Testis (tissue), 2 donors: Measurements from ENCODE around the gene ZNF740.

Experiments used
- CTCF ChIP-seq, 3 experiments: fragments of 450-650 bp in 2 of 3; fragments of 200-600 bp in 1 of 3; sonication (generic) in 1 of 3; IDR thresholded peaks; one replicate each; pipeline ENCODE4 v1.5.1; 2016 to 2019; ENCODE audit warnings: antibody characterized with exemption in 3 of 3, mild to moderate bottlenecking in 2 of 3, moderate library complexity in 1 of 3
- POLR2A ChIP-seq: fragments of 450-650 bp; IDR thresholded peaks from one replicate; pipeline ENCODE4 v1.6.1; 2017; ENCODE audit warnings: antibody characterized with exemption, mild to moderate bottlenecking, moderate library complexity

GRCh38 chr12:53187145-53187899 is 6.8 kb downstream of the ZNF740 start:
- TF ChIP-seq CTCF (IDR thresholded peaks at IDR 0.05) (no peak), POLR2A (no peak)
